GM12878 (cell line): ENCODE data around the gene PDE6B. TPM values are rescaled to one million over a fixed set of nuclear protein-coding genes. Genes with fewer than 3 reads are reported as not detected.

Experiments used
- DPF2 ChIP-seq: fragments of 450-650 bp; IDR thresholded peaks from 2 replicates; pipeline ENCODE4 v1.6.1; 2017; ENCODE audit warnings: mild to moderate bottlenecking
- HCFC1 ChIP-seq: fragments of 150-350 bp; IDR thresholded peaks from 2 replicates; pipeline ENCODE4 v1.6.1; 2014; ENCODE audit warnings: low read length
- NR2C2 ChIP-seq: IDR thresholded peaks from 2 replicates; pipeline ENCODE4 v1.6.1; 2011; ENCODE audit warnings: borderline replicate concordance, low read depth; ENCODE audit not compliant: control insufficient read depth, insufficient read length
- SMAD5 ChIP-seq: IDR thresholded peaks from 2 replicates; pipeline ENCODE4 v1.6.1; 2016; ENCODE audit warnings: antibody characterized with exemption, low read depth
- STAT3 ChIP-seq: IDR thresholded peaks from 2 replicates; pipeline ENCODE4 v1.6.1; 2011; ENCODE audit warnings: low read depth, low read length, improper control_type of control experiment
- TBL1XR1 ChIP-seq: IDR thresholded peaks from 2 replicates; pipeline ENCODE4 v1.6.1; 2012; ENCODE audit warnings: low read depth, low read length, improper control_type of control experiment
- YBX1 ChIP-seq: fragments of 450-650 bp; IDR thresholded peaks from 2 replicates; pipeline ENCODE4 v1.6.1; 2016; ENCODE audit warnings: antibody characterized with exemption
- polyA plus RNA-seq, 11 experiments: library from polyadenylated mRNA; depleted of rRNA in 4 of 11; unstranded in 6 of 11; stranded (reverse) in 5 of 11; fragments of >200 nt; fragmentation: Nextera tagmentation in 4 of 11; fragmentation: Illumina TruSeq in 1 of 11; extraction: Ambion mirVana in 4 of 11; extraction: Trizol in 1 of 11; gene quantifications; 1 replicate in 1 of 11; 2 replicates in 10 of 11; pipeline versions ENCODE4 v1.2.1 to v1.2.3, GENCODE V29; 2011 to 2016; ENCODE audit warnings: inconsistent platforms in 2 of 11, missing spikeins in 2 of 11, low read depth in 1 of 11
- total RNA-seq, 4 experiments: library from RNA; depleted of rRNA in 3 of 4; stranded (reverse); fragments of >200 nt in 3 of 4; fragmentation: Illumina TruSeq in 1 of 4; extraction: Trizol in 1 of 4; gene quantifications; 2 replicates each; pipeline versions ENCODE4 v1.2.1 to v1.2.3, GENCODE V29; 2013 to 2021
- TF ChIP-seq, protein P1 (sequence below): fragments of 450-650 bp; IDR thresholded peaks from 2 replicates; pipeline ENCODE4 v1.6.1; 2017; ENCODE audit warnings: antibody characterized with exemption, mild to moderate bottlenecking, moderate library complexity
- TF ChIP-seq, protein P2 (sequence below): IDR thresholded peaks from 2 replicates; pipeline ENCODE4 v1.6.1; 2012; ENCODE audit warnings: mild to moderate bottlenecking, low read depth, low read length
- TF ChIP-seq, protein P3 (sequence below): fragments of 150-350 bp; IDR thresholded peaks from 2 replicates; pipeline ENCODE4 v1.6.1; 2014; ENCODE audit warnings: mild to moderate bottlenecking, low read depth, low read length
- TF ChIP-seq, protein P4 (sequence below): fragments of 450-650 bp; formaldehyde crosslinking; IDR thresholded peaks from 2 replicates; pipeline ENCODE4 v1.4.0; 2020; ENCODE audit warnings: mild to moderate bottlenecking, moderate library complexity
- TF ChIP-seq, protein P5 (sequence below): fragments of 450-650 bp; IDR thresholded peaks from 2 replicates; pipeline ENCODE4 v1.6.1; 2016; ENCODE audit warnings: mild to moderate bottlenecking, moderate library complexity, borderline replicate concordance

PDE6B gene
- total and polyA plus RNA-seq, 10 of the 15 experiments (the other 5 are each of a cell fraction or from before 2014, with no cell fraction given), result 2.6 to 6.4 (median 3.8) TPM

DNA sequence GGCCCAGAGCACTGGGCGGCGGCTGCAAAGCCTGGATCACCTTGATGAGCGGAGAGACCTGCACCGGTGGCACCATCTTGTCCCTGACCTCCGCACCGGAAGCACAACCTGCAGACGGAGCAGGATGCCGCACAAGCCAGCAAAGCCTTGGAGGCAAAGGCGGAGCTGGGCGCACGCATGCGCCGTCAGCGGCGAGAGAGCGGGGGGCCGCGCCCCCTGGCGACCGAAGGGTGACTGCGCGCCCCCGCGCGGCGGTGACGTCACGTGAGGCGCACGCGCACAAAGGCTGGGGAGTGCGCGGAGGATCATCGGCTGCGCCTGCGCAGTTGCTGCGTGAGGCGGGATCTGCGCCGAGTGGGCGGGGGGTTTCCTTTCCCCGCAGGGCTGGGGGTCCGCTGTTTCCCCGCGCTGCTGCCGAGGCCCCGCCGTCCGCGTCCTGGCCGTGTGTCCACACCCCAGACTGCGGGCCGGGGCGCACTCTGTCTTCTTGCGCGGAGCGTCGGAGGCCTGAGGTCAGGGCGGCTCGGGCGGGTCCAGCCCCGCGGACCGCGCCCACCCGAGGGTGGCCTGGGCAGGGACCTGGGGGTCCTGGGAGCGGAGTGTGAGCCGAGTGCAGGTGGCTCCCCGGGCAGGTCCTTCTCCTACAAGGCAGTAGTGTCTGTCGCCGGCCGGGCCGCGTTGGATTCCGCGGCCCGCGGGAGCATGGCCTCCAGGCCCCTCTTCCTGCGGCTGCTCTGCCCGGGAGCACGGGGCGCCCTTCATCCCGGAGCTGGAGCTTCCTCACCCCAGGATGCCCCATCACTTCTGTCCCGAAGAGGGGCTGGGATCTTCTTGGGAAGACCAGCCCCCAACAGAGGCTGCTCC lies 49.0 kb downstream of the PDE6B start, which contains the start of the genes ATP5ME and MYL5 (continued):
- TF ChIP-seq, protein P1, sequence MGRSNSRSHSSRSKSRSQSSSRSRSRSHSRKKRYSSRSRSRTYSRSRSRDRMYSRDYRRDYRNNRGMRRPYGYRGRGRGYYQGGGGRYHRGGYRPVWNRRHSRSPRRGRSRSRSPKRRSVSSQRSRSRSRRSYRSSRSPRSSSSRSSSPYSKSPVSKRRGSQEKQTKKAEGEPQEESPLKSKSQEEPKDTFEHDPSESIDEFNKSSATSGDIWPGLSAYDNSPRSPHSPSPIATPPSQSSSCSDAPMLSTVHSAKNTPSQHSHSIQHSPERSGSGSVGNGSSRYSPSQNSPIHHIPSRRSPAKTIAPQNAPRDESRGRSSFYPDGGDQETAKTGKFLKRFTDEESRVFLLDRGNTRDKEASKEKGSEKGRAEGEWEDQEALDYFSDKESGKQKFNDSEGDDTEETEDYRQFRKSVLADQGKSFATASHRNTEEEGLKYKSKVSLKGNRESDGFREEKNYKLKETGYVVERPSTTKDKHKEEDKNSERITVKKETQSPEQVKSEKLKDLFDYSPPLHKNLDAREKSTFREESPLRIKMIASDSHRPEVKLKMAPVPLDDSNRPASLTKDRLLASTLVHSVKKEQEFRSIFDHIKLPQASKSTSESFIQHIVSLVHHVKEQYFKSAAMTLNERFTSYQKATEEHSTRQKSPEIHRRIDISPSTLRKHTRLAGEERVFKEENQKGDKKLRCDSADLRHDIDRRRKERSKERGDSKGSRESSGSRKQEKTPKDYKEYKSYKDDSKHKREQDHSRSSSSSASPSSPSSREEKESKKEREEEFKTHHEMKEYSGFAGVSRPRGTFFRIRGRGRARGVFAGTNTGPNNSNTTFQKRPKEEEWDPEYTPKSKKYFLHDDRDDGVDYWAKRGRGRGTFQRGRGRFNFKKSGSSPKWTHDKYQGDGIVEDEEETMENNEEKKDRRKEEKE, result no peak
- TF ChIP-seq HCFC1, result peak; percentile 71
- TF ChIP-seq, protein P2, sequence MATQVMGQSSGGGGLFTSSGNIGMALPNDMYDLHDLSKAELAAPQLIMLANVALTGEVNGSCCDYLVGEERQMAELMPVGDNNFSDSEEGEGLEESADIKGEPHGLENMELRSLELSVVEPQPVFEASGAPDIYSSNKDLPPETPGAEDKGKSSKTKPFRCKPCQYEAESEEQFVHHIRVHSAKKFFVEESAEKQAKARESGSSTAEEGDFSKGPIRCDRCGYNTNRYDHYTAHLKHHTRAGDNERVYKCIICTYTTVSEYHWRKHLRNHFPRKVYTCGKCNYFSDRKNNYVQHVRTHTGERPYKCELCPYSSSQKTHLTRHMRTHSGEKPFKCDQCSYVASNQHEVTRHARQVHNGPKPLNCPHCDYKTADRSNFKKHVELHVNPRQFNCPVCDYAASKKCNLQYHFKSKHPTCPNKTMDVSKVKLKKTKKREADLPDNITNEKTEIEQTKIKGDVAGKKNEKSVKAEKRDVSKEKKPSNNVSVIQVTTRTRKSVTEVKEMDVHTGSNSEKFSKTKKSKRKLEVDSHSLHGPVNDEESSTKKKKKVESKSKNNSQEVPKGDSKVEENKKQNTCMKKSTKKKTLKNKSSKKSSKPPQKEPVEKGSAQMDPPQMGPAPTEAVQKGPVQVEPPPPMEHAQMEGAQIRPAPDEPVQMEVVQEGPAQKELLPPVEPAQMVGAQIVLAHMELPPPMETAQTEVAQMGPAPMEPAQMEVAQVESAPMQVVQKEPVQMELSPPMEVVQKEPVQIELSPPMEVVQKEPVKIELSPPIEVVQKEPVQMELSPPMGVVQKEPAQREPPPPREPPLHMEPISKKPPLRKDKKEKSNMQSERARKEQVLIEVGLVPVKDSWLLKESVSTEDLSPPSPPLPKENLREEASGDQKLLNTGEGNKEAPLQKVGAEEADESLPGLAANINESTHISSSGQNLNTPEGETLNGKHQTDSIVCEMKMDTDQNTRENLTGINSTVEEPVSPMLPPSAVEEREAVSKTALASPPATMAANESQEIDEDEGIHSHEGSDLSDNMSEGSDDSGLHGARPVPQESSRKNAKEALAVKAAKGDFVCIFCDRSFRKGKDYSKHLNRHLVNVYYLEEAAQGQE, result 0 out of 2 replicates have a peak, but pooled peaks have one; percentile 32
- TF ChIP-seq, protein P3, sequence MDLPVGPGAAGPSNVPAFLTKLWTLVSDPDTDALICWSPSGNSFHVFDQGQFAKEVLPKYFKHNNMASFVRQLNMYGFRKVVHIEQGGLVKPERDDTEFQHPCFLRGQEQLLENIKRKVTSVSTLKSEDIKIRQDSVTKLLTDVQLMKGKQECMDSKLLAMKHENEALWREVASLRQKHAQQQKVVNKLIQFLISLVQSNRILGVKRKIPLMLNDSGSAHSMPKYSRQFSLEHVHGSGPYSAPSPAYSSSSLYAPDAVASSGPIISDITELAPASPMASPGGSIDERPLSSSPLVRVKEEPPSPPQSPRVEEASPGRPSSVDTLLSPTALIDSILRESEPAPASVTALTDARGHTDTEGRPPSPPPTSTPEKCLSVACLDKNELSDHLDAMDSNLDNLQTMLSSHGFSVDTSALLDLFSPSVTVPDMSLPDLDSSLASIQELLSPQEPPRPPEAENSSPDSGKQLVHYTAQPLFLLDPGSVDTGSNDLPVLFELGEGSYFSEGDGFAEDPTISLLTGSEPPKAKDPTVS, result 0 out of 2 replicates have a peak, but pooled peaks have one; percentile 36
- TF ChIP-seq, protein P4, sequence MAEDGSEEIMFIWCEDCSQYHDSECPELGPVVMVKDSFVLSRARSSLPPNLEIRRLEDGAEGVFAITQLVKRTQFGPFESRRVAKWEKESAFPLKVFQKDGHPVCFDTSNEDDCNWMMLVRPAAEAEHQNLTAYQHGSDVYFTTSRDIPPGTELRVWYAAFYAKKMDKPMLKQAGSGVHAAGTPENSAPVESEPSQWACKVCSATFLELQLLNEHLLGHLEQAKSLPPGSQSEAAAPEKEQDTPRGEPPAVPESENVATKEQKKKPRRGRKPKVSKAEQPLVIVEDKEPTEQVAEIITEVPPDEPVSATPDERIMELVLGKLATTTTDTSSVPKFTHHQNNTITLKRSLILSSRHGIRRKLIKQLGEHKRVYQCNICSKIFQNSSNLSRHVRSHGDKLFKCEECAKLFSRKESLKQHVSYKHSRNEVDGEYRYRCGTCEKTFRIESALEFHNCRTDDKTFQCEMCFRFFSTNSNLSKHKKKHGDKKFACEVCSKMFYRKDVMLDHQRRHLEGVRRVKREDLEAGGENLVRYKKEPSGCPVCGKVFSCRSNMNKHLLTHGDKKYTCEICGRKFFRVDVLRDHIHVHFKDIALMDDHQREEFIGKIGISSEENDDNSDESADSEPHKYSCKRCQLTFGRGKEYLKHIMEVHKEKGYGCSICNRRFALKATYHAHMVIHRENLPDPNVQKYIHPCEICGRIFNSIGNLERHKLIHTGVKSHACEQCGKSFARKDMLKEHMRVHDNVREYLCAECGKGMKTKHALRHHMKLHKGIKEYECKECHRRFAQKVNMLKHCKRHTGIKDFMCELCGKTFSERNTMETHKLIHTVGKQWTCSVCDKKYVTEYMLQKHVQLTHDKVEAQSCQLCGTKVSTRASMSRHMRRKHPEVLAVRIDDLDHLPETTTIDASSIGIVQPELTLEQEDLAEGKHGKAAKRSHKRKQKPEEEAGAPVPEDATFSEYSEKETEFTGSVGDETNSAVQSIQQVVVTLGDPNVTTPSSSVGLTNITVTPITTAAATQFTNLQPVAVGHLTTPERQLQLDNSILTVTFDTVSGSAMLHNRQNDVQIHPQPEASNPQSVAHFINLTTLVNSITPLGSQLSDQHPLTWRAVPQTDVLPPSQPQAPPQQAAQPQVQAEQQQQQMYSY (CRISPR knock-in tag), result peak; percentile 63; the same call in 1 of the 2 replicates
- TF ChIP-seq YBX1, result no peak
- TF ChIP-seq NR2C2, result peak; percentile 98
- TF ChIP-seq SMAD5, result peak; percentile 72; the same call in 1 of the 2 replicates
- TF ChIP-seq STAT3, result no peak
- TF ChIP-seq, protein P5, sequence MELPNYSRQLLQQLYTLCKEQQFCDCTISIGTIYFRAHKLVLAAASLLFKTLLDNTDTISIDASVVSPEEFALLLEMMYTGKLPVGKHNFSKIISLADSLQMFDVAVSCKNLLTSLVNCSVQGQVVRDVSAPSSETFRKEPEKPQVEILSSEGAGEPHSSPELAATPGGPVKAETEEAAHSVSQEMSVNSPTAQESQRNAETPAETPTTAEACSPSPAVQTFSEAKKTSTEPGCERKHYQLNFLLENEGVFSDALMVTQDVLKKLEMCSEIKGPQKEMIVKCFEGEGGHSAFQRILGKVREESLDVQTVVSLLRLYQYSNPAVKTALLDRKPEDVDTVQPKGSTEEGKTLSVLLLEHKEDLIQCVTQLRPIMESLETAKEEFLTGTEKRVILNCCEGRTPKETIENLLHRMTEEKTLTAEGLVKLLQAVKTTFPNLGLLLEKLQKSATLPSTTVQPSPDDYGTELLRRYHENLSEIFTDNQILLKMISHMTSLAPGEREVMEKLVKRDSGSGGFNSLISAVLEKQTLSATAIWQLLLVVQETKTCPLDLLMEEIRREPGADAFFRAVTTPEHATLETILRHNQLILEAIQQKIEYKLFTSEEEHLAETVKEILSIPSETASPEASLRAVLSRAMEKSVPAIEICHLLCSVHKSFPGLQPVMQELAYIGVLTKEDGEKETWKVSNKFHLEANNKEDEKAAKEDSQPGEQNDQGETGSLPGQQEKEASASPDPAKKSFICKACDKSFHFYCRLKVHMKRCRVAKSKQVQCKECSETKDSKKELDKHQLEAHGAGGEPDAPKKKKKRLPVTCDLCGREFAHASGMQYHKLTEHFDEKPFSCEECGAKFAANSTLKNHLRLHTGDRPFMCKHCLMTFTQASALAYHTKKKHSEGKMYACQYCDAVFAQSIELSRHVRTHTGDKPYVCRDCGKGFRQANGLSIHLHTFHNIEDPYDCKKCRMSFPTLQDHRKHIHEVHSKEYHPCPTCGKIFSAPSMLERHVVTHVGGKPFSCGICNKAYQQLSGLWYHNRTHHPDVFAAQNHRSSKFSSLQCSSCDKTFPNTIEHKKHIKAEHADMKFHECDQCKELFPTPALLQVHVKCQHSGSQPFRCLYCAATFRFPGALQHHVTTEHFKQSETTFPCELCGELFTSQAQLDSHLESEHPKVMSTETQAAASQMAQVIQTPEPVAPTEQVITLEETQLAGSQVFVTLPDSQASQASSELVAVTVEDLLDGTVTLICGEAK, result peak; percentile 79
- TF ChIP-seq DPF2, result peak; percentile 89
- TF ChIP-seq TBL1XR1, result peak; percentile 75; the same call in 1 of the 2 replicates
